GM08714 (cell line): ENCODE measurements around the gene VPS8.
"Not testable (repeated sequence)": the region's sequence is repeated elsewhere in the genome, so short reads cannot be mapped to it uniquely, and the experiment has no call there.

Experiments used
- H3K4me3 ChIP-seq: fragments of 200-500 bp; sonication (Bioruptor generic); 2 replicates; pipeline ENCODE4 v1.5.1; 2014; ENCODE audit warnings: mild to moderate bottlenecking, low read length, inconsistent platforms
- ZNF274 ChIP-seq: IDR thresholded peaks from 2 replicates; pipeline ENCODE4 v1.6.1; 2012; ENCODE audit warnings: mild to moderate bottlenecking, low read depth, low read length

The VPS8 gene

GRCh38 chr3:184977796-184978195 is 165.8 kb downstream of the VPS8 start:
- no peak for TF ChIP-seq ZNF274
- H3K4me3 ChIP-seq = no peak overlapping the region

GRCh38 chr3:184981071-184981470 is 169.1 kb downstream of the VPS8 start:
- H3K4me3 ChIP-seq = no peak overlapping the region
- TF ChIP-seq ZNF274 = no peak

GRCh38 chr3:184982076-184982475 is 170.1 kb downstream of the VPS8 start:
- H3K4me3 ChIP-seq = no peak overlapping the region
- no peak for TF ChIP-seq ZNF274

- TF ChIP-seq ZNF274 = no peak
- H3K4me3 ChIP-seq = no peak overlapping the region
Observed at GRCh38 chr3:184985586-184985985, 173.6 kb downstream of the VPS8 start.

GRCh38 chr3:184986366-184986889 is 174.5 kb downstream of the VPS8 start:
- no peak for TF ChIP-seq ZNF274
- no peak overlapping the region for H3K4me3 ChIP-seq

GRCh38 chr3:184993394-184993793 is 181.4 kb downstream of the VPS8 start:
- no peak for TF ChIP-seq ZNF274
- no peak overlapping the region for H3K4me3 ChIP-seq

GRCh38 chr3:185003876-185004275 is 191.9 kb downstream of the VPS8 start:
- H3K4me3 ChIP-seq = not testable (repeated sequence)

GRCh38 chr3:185009650-185010049 is 197.7 kb downstream of the VPS8 start:
- no peak for TF ChIP-seq ZNF274
- H3K4me3 ChIP-seq = no peak overlapping the region

- H3K4me3 ChIP-seq = not testable (repeated sequence)
Observed at GRCh38 chr3:185017584-185017983, 205.6 kb downstream of the VPS8 start.

GRCh38 chr3:185017996-185018395 is 206.0 kb downstream of the VPS8 start:
- not testable (repeated sequence) for H3K4me3 ChIP-seq

- no peak for TF ChIP-seq ZNF274
- no peak overlapping the region for H3K4me3 ChIP-seq
Observed at GRCh38 chr3:185021256-185021655, 209.3 kb downstream of the VPS8 start.

GRCh38 chr3:185024406-185024805 is 212.4 kb downstream of the VPS8 start:
- TF ChIP-seq ZNF274 = no peak
- no peak overlapping the region for H3K4me3 ChIP-seq

- H3K4me3 ChIP-seq = no peak overlapping the region
- TF ChIP-seq ZNF274 = no peak
Observed at GRCh38 chr3:185024966-185025365, 213.0 kb downstream of the VPS8 start.

GRCh38 chr3:185028121-185028520 is 216.2 kb downstream of the VPS8 start:
- no peak for TF ChIP-seq ZNF274
- no peak overlapping the region for H3K4me3 ChIP-seq

GRCh38 chr3:185029086-185029485 is 217.1 kb downstream of the VPS8 start:
- no peak for TF ChIP-seq ZNF274

GRCh38 chr3:185030399-185030798 is 218.4 kb downstream of the VPS8 start:
- TF ChIP-seq ZNF274 = no peak
- no peak overlapping the region for H3K4me3 ChIP-seq

More at GRCh38 chr3:185029086-185029485, 217.1 kb downstream of the VPS8 start:
- H3K4me3 ChIP-seq = no peak overlapping the region
